Measurements from ENCODE around the gene M1AP.

Gene M1AP

GRCh38 chr2:74512744-74513604 is 135.2 kb downstream of the M1AP start:
- DNase-seq (ENCODE audit: low read depth, low spot score), result no peak
- H3K4me1 ChIP-seq (ENCODE audit: control insufficient read depth, insufficient read depth, low read length), result peaks cover 9% of the 10 kb centered on the region
- H3K4me3 ChIP-seq (ENCODE audit: low read length), result peak overlapping the region; percentile 7; the same call in 1 of the 2 replicates
- no peaks in the 10 kb centered on the region for H3K36me3 ChIP-seq (ENCODE audit: control insufficient read depth, insufficient read depth, low read length)
- no peak overlapping the region for H3K27ac ChIP-seq (ENCODE audit: low read length)
- no CpG with 5 or more reads among the region's 36 CpGs for WGBS (ENCODE audit: insufficient coverage, insufficient read length)
- H3K27me3 ChIP-seq (ENCODE audit: control insufficient read depth, insufficient read depth, low read length), result peaks cover 79% of the 10 kb centered on the region
- no peaks in the 10 kb centered on the region for H3K9me3 ChIP-seq (ENCODE audit: control insufficient read depth, insufficient read depth, low read length)

GRCh38 chr2:74511104-74511989 is 136.8 kb downstream of the M1AP start:
- Histone ChIP-seq H3K27me3 (ENCODE audit: control insufficient read depth, insufficient read depth, low read length) (peaks cover 65% of the 10 kb centered on the region), H3K4me3 (ENCODE audit: low read length) (no peak overlapping the region), H3K9me3 (ENCODE audit: control insufficient read depth, insufficient read depth, low read length) (no peaks in the 10 kb centered on the region), H3K4me1 (ENCODE audit: control insufficient read depth, insufficient read depth, low read length) (peaks cover 13% of the 10 kb centered on the region), H3K36me3 (ENCODE audit: control insufficient read depth, insufficient read depth, low read length) (no peaks in the 10 kb centered on the region), H3K27ac (ENCODE audit: low read length) (no peak overlapping the region)
- no peak for DNase-seq (ENCODE audit: low read depth, low spot score)
- WGBS (ENCODE audit: insufficient coverage, insufficient read length), result no CpG with 5 or more reads among the region's 11 CpGs

GRCh38 chr2:74510272-74510671 is 137.9 kb downstream of the M1AP start:
- H3K9me3 ChIP-seq (ENCODE audit: control insufficient read depth, insufficient read depth, low read length), result no peaks in the 10 kb centered on the region
- no peak overlapping the region for H3K4me3 ChIP-seq (ENCODE audit: low read length)
- no peaks in the 10 kb centered on the region for H3K36me3 ChIP-seq (ENCODE audit: control insufficient read depth, insufficient read depth, low read length)
- H3K27me3 ChIP-seq (ENCODE audit: control insufficient read depth, insufficient read depth, low read length), result peaks cover 56% of the 10 kb centered on the region
- DNase-seq (ENCODE audit: low read depth, low spot score), result no peak
- no CpG with 5 or more reads among the region's 4 CpGs for WGBS (ENCODE audit: insufficient coverage, insufficient read length)
- H3K4me1 ChIP-seq (ENCODE audit: control insufficient read depth, insufficient read depth, low read length), result peaks cover 7% of the 10 kb centered on the region
- H3K27ac ChIP-seq (ENCODE audit: low read length), result no peak overlapping the region

GRCh38 chr2:74507926-74508520 is 140.1 kb downstream of the M1AP start:
- Histone ChIP-seq H3K4me3 (ENCODE audit: low read length) (peak overlapping the region; percentile 67), H3K27me3 (ENCODE audit: control insufficient read depth, insufficient read depth, low read length) (peaks cover 52% of the 10 kb centered on the region), H3K9me3 (ENCODE audit: control insufficient read depth, insufficient read depth, low read length) (no peaks in the 10 kb centered on the region), H3K27ac (ENCODE audit: low read length) (no peak overlapping the region), H3K4me1 (ENCODE audit: control insufficient read depth, insufficient read depth, low read length) (peaks cover 5% of the 10 kb centered on the region), H3K36me3 (ENCODE audit: control insufficient read depth, insufficient read depth, low read length) (no peaks in the 10 kb centered on the region)
- DNase-seq (ENCODE audit: low read depth, low spot score), result no peak
- no CpG with 5 or more reads among the region's 38 CpGs for WGBS (ENCODE audit: insufficient coverage, insufficient read length)

All from iPS DF 6.9 (cell line).